Loucy (cell line): Measurements from ENCODE around the gene ABHD6.

Experiments used
- H2AFZ ChIP-seq: fragments of 200-600 bp; sonication (generic); 2 replicates; pipeline ENCODE4 v1.6.0; 2016; ENCODE audit warnings: antibody characterized with exemption, mild to moderate bottlenecking, low read length, moderate library complexity
- H3F3A ChIP-seq: fragments of 200-600 bp; 2 replicates; pipeline ENCODE4 v1.6.0; 2016; ENCODE audit warnings: antibody characterized with exemption, low read depth, mild to moderate bottlenecking
- H3K27me3 ChIP-seq: fragments of 200-600 bp; sonication (generic); 2 replicates; pipeline ENCODE4 v1.6.1; 2014; ENCODE audit warnings: low read length, mild to moderate bottlenecking; ENCODE audit not compliant: insufficient read depth, poor library complexity, severe bottlenecking
- H3K36me3 ChIP-seq: fragments of 200-600 bp; sonication (generic); 2 replicates; pipeline ENCODE4 v1.6.1; 2016; ENCODE audit warnings: low read length; ENCODE audit not compliant: insufficient read depth
- H3K4me1 ChIP-seq: fragments of 200-600 bp; sonication (generic); 2 replicates; pipeline ENCODE4 v1.5.1; 2014; ENCODE audit warnings: low read length, mild to moderate bottlenecking; ENCODE audit not compliant: insufficient read depth, poor library complexity, severe bottlenecking
- H3K4me2 ChIP-seq: fragments of 200-600 bp; sonication (generic); 2 replicates; pipeline ENCODE4 v1.6.0; 2014; ENCODE audit warnings: antibody characterized with exemption, low read length, low read depth, mild to moderate bottlenecking; ENCODE audit not compliant: poor library complexity, severe bottlenecking
- H3K4me3 ChIP-seq: fragments of 200-600 bp; sonication (generic); 2 replicates; pipeline ENCODE4 v1.5.1; 2014; ENCODE audit warnings: low read length, mild to moderate bottlenecking, mixed read lengths; ENCODE audit not compliant: poor library complexity, severe bottlenecking
- H3K79me2 ChIP-seq: fragments of 200-600 bp; sonication (generic); 2 replicates; pipeline ENCODE4 v1.6.1; 2014; ENCODE audit warnings: low read length; ENCODE audit not compliant: insufficient read depth
- H3K9ac ChIP-seq: fragments of 200-600 bp; sonication (generic); 2 replicates; pipeline ENCODE4 v1.6.0; 2014; ENCODE audit warnings: mild to moderate bottlenecking, low read depth, low read length, moderate library complexity; ENCODE audit not compliant: poor library complexity, severe bottlenecking
- H3K9me2 ChIP-seq: fragments of 200-600 bp; sonication (generic); replicated peaks from 2 replicates; pipeline ENCODE4 v1.6.1; 2016; ENCODE audit warnings: low read depth, low read length, mixed read lengths
- H3K9me3 ChIP-seq: fragments of 200-600 bp; sonication (generic); 2 replicates; pipeline ENCODE4 v1.6.1; 2014; ENCODE audit warnings: mild to moderate bottlenecking, antibody characterized with exemption, low read length, low read depth; ENCODE audit not compliant: insufficient read depth
- H4K20me1 ChIP-seq: fragments of 200-600 bp; sonication (generic); 2 replicates; pipeline ENCODE4 v1.6.0; 2014; ENCODE audit warnings: antibody characterized with exemption, low read length, mild to moderate bottlenecking; ENCODE audit not compliant: insufficient read depth, poor library complexity, severe bottlenecking
- CTCF ChIP-seq: fragments of 200-600 bp; sonication (generic); conservative IDR thresholded peaks from 2 replicates; pipeline ENCODE4 v1.5.1; 2014; ENCODE audit warnings: mild to moderate bottlenecking, antibody characterized with exemption, low read length
- EZH2phosphoT487 ChIP-seq: fragments of 200-600 bp; IDR thresholded peaks from 2 replicates; pipeline ENCODE4 v1.6.1; 2018; ENCODE audit warnings: antibody characterized with exemption, mild to moderate bottlenecking, moderate library complexity, borderline replicate concordance

ABHD6 gene

GRCh38 chr3:58321791-58322190 lies 84.2 kb downstream of the ABHD6 start:
- H3K79me2 ChIP-seq: no peaks in the 10 kb centered on the region

GRCh38 chr3:58322793-58323192 lies 85.2 kb downstream of the ABHD6 start:
- Histone ChIP-seq H4K20me1 (no peaks in the 10 kb centered on the region), H3K4me1 (peaks cover 13% of the 10 kb centered on the region), H3K9me3 (no peaks in the 10 kb centered on the region), H3F3A (no peaks in the 10 kb centered on the region), H3K36me3 (peaks cover 13% of the 10 kb centered on the region; the same call in 1 of the 2 replicates), H3K9ac (no peak overlapping the region), H3K4me3 (no peak overlapping the region), H3K9me2 (no peaks in the 10 kb centered on the region), H2AFZ (no peak overlapping the region), H3K27me3 (no peaks in the 10 kb centered on the region), H3K4me2 (no peak overlapping the region), H3K79me2 (no peaks in the 10 kb centered on the region)
- TF ChIP-seq CTCF (no peak), EZH2phosphoT487 (no peak)

More at GRCh38 chr3:58321791-58322190, 84.2 kb downstream of the ABHD6 start:
- Histone ChIP-seq H3F3A (no peaks in the 10 kb centered on the region), H3K4me1 (peaks cover 13% of the 10 kb centered on the region), H3K36me3 (peaks cover 23% of the 10 kb centered on the region; the same call in 1 of the 2 replicates), H3K9ac (no peak overlapping the region), H4K20me1 (no peaks in the 10 kb centered on the region), H3K4me2 (no peak overlapping the region), H3K4me3 (no peak overlapping the region), H3K9me2 (no peaks in the 10 kb centered on the region), H3K9me3 (no peaks in the 10 kb centered on the region), H3K27me3 (no peaks in the 10 kb centered on the region), H2AFZ (no peak overlapping the region)
- TF ChIP-seq CTCF (no peak), EZH2phosphoT487 (no peak)

- H3K9ac ChIP-seq: no peak overlapping the region
- H2AFZ ChIP-seq: no peak overlapping the region
- no peak overlapping the region for H3K4me2 ChIP-seq
- H3K79me2 ChIP-seq: no peaks in the 10 kb centered on the region
- no peaks in the 10 kb centered on the region for H3K9me3 ChIP-seq
- no peak overlapping the region for H3K4me3 ChIP-seq
- TF ChIP-seq EZH2phosphoT487: no peak
- no peak for TF ChIP-seq CTCF
- H3F3A ChIP-seq: no peaks in the 10 kb centered on the region
- H3K9me2 ChIP-seq: no peaks in the 10 kb centered on the region
- peaks cover 5% of the 10 kb centered on the region; the same call in 1 of the 2 replicates for H3K36me3 ChIP-seq
- H3K4me1 ChIP-seq: peaks cover 13% of the 10 kb centered on the region
- no peaks in the 10 kb centered on the region for H3K27me3 ChIP-seq
- H4K20me1 ChIP-seq: no peaks in the 10 kb centered on the region
Observed at GRCh38 chr3:58323529-58324390, 86.2 kb downstream of the ABHD6 start.
